Mesodermal cell (in vitro differentiated cells): Measurements from ENCODE around the gene FAM131C.

Source experiments
- H3K27ac ChIP-seq: 2 replicates; pipeline ENCODE4 v1.7.0; 2013; ENCODE audit warnings: mild to moderate bottlenecking, low read depth, low read length, moderate library complexity; ENCODE audit not compliant: severe bottlenecking
- H3K36me3 ChIP-seq: 2 replicates; pipeline ENCODE4 v1.7.1; 2013; ENCODE audit warnings: mild to moderate bottlenecking, low read length, moderate library complexity; ENCODE audit not compliant: control insufficient read depth, insufficient read depth
- H3K4me1 ChIP-seq: one replicate; pipeline ENCODE4 v1.7.1; 2013; ENCODE audit warnings: mild to moderate bottlenecking, low read length; ENCODE audit not compliant: insufficient read depth, control insufficient read depth, poor library complexity, severe bottlenecking
- H3K4me3 ChIP-seq: 2 replicates; pipeline ENCODE4 v1.7.0; 2013; ENCODE audit warnings: low read length, control low read depth, mild to moderate bottlenecking; ENCODE audit not compliant: insufficient read depth, poor library complexity, severe bottlenecking; ENCODE audit errors: extremely low read depth
- H3K9me3 ChIP-seq: 2 replicates; pipeline ENCODE4 v1.7.1; 2013; ENCODE audit warnings: mild to moderate bottlenecking, low read length, moderate library complexity; ENCODE audit not compliant: control insufficient read depth
- WGBS, 2 experiments: methylation state at CpG; one replicate each; pipeline ENCODE4 v1.1.5; 2013; ENCODE audit warnings: missing lambda C conversion rate in 2 of 2; ENCODE audit not compliant: insufficient coverage in 2 of 2; 5-methylcytosine and 5-hydroxymethylcytosine counted together

FAM131C gene

DNA sequence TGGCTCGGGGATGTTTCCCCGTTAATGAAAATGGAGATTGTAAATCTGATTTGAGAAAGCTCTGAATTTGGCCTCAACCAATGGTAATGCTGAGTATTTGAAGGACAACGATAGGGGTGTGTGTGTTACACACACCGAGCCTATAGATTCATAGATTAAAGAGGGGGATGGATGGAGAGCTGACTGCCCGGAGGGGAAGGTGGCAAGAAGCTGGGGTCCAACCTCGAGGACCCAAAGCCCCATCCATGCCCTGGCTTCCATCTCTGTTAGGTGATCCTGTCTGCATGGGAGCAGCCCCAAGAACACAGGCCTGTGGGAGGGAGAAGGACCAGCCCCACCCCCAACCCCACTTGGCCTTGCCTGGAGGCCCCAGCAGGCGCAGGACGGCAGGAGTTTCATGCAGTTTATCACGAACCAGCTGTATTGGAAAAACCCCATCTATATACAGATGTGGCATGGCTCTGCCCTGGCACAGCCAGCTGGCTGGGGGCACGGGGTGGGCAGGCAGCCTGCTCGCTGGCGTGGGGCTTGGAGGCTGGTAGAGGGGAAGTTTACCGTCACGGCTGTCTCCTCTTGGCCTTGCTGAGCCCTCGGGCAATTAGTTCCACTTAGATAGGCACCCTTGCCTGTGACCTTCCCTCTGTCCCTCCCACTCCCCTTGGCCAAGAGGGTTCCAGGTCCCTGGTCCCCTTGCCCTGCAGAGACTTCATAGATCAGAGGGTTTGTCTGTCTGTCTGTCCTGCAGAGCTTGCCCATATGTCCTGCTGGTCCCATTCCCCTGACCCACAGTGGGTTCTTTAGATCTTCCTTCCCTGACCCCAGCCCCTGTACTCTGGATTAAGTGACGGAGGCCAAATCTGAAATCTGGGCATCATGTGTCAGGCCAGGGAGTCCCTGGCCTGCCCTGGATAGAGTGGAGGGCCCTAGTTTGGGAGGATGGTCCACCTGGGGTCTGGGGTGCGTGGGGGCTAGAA is 58.7 kb downstream of the FAM131C start:
- H3K4me1 ChIP-seq: peaks cover 62% of the 10 kb centered on the region
- H3K9me3 ChIP-seq: no peaks in the 10 kb centered on the region
- no peak overlapping the region for H3K27ac ChIP-seq
- H3K4me3 ChIP-seq: no peak overlapping the region
- 82 to 88% methylated on average over 9 to 16 of the region's 17 CpGs for WGBS, 2 experiments
- no peaks in the 10 kb centered on the region for H3K36me3 ChIP-seq

DNA sequence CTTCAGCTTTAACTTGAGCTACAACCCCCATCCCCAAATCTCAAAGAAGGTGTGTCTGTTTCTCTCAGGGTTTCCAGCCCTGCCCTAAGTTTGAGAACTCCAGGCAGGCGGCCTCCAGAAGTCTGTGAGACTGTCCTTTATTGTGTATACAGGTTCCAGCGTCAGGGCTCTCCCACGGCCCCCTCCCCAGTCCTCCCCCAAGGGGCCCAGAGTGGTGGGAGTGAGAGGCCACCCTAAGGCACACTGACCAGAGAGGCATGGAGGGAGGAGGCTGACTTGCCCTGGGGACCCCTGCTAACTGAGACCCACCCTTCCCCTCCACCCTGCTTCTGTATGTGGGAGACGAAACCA is 59.6 kb downstream of the FAM131C start:
- Histone ChIP-seq H3K4me3 (no peak overlapping the region), H3K4me1 (peaks cover 52% of the 10 kb centered on the region), H3K36me3 (no peaks in the 10 kb centered on the region), H3K9me3 (no peaks in the 10 kb centered on the region), H3K27ac (peak overlapping the region; percentile 95)
- no CpG with 5 or more reads among the region's 4 CpGs for WGBS, 2 experiments

DNA sequence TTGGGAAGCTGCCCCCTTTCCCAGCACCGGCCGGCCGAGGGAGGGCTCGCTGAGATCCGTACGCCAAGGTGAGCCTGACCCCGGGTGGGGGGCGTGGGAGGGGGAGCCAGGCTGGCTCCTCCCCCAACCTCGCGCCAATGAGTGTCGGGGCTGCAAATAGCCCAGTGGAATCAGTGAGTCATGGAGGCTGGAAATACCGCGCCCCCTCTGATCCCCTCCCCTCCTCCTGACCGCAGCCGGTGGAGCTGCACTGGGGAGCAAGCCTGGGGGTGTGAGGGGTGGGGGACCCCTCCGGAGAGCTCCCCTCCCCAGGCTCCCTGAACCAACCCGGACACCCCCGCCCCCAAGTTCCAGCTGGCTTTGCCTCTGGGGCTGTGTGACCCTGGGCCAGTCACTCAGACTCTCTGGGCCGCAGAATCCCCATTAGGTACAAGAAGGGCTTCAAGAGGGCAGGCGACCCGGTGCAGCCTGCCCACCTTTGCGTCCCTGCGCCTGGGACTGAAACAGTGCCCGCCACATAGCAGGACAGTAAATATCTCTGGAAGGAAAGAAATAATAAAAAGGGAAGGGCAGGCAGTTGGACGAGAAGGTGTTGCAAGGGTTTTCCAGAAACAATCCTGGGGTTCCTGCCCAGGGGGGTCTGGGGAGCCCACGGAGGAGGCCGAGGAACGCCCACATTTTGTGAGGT is 60.1 kb downstream of the FAM131C start:
- Histone ChIP-seq H3K4me3 (peak overlapping the region; percentile 32), H3K9me3 (no peaks in the 10 kb centered on the region), H3K4me1 (peaks cover 47% of the 10 kb centered on the region), H3K36me3 (no peaks in the 10 kb centered on the region), H3K27ac (peak overlapping the region; percentile 95)
- WGBS, 2 experiments: 42 to 58% methylated on average over 9 to 15 of the region's 28 CpGs

DNA sequence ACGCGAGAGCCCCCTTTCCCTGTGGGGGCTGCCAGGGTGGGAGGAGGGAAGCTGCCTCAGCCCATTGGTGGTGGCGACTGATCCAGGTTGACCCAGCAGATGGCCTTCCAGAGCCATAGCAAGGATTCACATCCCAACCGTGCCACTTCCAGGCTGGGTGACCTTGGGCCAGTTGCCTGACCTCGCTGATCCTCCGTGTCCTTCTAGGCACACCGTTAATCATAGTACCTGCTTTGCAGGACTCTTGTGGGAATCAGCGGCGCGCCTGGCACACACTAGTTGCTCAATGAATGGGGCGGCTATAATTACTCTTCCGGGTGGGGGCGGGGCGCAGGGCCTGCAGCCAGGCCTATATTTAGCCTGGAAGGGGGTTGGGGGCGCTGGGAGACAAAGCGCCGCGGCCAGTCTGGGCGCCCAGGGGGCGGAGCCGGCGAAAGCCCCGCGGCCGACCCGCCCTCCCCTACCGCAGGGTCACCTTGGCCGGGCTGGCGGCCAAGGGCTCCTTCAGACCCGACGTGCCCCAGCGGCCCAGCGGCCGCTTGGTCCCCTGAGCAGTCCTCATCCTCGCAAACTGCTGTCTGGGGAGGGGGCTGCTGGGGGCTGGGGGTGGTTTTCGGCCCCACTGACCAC is 60.7 kb downstream of the FAM131C start:
- Histone ChIP-seq H3K36me3 (no peaks in the 10 kb centered on the region), H3K4me3 (peak overlapping the region; percentile 32), H3K27ac (peak overlapping the region; percentile 95), H3K9me3 (no peaks in the 10 kb centered on the region), H3K4me1 (peaks cover 41% of the 10 kb centered on the region)
- 9 to 13% methylated on average over 20 to 21 of the region's 36 CpGs for WGBS, 2 experiments

DNA sequence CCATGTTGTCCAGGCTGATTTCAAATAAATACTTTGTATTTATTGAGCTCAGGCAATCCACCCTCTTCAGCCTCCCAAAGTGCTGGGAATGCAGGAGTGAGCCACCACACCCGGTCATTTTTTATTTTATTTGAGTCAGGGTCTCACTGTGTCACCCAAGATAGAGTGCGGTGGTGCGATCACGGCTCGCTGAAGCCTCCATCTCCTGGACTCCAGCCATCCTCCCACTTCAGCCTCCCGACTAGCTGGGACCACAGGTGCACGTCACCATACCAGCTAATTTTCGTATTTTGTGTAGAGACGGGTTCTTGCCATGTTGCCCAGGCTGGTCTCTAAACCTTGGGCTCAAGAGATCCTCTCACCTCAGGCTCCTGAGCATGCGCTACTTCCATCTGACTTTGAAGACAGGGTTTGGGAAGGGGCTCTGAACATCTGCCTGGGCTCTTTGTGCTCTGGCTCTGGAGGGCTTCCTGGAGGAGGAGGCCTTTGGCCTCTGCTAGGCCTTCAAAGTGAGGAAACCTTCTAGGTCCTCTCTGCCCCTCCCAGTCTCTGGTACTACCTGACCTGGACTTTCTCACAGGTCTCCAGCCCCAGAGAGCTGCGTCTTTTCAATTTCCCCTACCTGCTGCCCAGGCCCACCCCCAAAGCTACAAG is 61.4 kb downstream of the FAM131C start:
- H3K27ac ChIP-seq: no peak overlapping the region
- H3K36me3 ChIP-seq: no peaks in the 10 kb centered on the region
- peak overlapping the region; percentile 32 for H3K4me3 ChIP-seq
- H3K4me1 ChIP-seq: peaks cover 36% of the 10 kb centered on the region
- H3K9me3 ChIP-seq: no peaks in the 10 kb centered on the region
- WGBS, 2 experiments: 93 to 100% methylated on average over 10 to 11 of the region's 11 CpGs

DNA sequence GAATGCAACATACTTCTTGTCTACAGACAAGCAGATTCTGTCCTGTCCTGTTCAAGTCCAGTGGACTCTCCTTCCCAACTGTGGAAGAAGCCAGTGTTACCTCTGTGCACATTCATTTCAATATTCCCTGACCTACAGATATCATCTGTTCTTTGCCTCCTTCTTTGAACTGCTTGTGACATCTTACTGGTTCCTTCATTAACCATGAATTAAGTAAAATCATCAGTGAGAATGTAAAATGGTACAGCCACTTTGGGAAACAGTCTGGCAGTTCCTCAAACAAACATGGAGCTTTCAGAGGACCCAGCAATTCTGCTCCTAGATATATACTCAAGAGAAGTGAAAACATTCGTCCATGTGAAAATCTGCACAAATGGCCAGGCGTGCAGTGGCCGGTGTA is 62.6 kb downstream of the FAM131C start:
- H3K36me3 ChIP-seq: no peaks in the 10 kb centered on the region
- H3K27ac ChIP-seq: no peak overlapping the region
- WGBS, 2 experiments: 88 to 100% methylated on average over 2 of the region's 3 CpGs
- H3K4me1 ChIP-seq: peaks cover 25% of the 10 kb centered on the region
- no peak overlapping the region for H3K4me3 ChIP-seq
- no peaks in the 10 kb centered on the region for H3K9me3 ChIP-seq

DNA sequence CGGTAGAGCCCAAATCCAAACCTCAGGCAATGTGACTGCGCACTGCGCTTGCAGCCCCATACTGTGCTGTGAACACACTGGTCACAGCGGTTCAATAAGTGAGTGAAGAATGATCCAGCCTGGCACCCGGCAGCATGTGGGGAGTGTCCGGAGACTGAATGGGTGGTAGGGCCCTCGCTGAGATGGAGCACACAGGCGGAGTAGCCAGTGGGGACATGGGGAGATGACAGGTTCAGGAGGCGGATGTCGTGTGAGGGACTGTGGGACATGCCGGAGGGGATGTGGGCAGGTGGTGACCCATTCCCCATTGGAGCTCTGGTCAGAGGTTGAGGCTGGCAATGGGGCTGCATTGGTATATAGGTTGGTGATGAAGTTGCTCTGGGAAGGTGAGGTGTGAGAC is 63.8 kb downstream of the FAM131C start:
- Histone ChIP-seq H3K4me1 (peaks cover 23% of the 10 kb centered on the region), H3K4me3 (no peak overlapping the region), H3K27ac (no peak overlapping the region), H3K9me3 (no peaks in the 10 kb centered on the region), H3K36me3 (no peaks in the 10 kb centered on the region)
- WGBS, 2 experiments: 92 to 93% methylated on average over 8 to 11 of the region's 11 CpGs

DNA sequence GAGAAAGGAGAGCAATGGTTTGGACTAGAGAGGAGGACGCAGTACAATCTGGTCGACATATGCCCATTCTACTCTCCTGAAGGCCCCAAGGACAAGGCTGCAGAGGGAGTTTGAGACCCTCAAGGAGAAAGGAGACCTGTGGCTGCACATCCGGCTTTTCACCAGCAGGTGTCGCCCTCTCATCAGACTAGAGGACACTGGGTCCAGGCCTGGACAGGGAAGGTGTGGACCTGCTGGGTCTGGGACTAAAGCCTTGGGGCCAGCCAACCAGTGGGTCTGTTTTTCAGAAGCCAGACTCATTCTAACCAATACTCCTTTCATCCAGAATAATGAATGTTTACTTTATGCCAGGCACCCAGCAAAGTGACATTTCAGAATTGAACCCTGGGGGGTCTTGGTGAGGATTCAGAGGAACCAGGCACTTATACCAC is 64.4 kb downstream of the FAM131C start:
- H3K4me1 ChIP-seq: peaks cover 16% of the 10 kb centered on the region
- no peak overlapping the region for H3K27ac ChIP-seq
- H3K4me3 ChIP-seq: no peak overlapping the region
- WGBS, 2 experiments: 0% methylated on average over 2 to 3 of the region's 4 CpGs
- H3K9me3 ChIP-seq: no peaks in the 10 kb centered on the region
- no peaks in the 10 kb centered on the region for H3K36me3 ChIP-seq
